Measurements from ENCODE around the gene GIPC2.

DNA sequence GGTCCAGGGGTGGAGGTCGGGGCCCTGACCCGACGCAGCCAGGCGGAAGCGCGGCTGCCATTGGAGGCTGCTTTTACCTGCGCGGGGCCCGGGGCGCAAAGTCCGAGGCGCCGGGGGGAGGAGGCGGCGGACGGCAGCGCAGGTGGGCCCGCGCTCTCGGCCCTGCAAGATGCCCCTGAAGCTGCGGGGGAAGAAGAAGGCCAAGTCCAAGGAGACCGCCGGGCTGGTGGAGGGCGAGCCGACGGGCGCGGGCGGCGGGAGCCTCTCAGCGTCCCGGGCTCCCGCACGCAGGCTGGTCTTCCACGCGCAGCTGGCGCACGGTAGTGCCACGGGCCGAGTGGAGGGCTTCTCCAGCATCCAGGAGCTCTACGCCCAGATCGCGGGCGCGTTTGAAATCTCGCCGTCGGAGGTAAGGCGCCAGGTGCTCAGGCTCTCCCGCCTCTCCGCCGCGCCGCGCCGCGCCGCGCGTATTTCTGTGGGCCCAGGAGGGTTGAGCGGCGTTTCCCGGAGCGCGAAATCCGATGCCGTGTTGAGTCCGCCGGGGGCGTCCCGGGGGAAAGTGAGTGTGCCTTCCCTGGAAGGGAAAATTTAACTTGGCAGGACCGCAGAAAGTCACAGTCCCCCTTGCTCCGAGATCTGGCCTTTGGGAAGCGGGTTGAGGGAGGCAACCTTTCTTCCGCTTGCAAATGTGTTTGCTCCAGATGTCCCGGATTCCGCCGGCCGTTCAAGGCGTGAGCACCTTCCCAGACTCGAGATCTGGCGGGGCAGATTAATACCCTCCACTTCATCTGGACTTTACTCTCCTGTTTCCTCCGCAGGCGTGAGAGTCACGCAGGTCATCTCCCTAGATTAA, at the start of gene GIPC2:
- TF ChIP-seq, protein P1, sequence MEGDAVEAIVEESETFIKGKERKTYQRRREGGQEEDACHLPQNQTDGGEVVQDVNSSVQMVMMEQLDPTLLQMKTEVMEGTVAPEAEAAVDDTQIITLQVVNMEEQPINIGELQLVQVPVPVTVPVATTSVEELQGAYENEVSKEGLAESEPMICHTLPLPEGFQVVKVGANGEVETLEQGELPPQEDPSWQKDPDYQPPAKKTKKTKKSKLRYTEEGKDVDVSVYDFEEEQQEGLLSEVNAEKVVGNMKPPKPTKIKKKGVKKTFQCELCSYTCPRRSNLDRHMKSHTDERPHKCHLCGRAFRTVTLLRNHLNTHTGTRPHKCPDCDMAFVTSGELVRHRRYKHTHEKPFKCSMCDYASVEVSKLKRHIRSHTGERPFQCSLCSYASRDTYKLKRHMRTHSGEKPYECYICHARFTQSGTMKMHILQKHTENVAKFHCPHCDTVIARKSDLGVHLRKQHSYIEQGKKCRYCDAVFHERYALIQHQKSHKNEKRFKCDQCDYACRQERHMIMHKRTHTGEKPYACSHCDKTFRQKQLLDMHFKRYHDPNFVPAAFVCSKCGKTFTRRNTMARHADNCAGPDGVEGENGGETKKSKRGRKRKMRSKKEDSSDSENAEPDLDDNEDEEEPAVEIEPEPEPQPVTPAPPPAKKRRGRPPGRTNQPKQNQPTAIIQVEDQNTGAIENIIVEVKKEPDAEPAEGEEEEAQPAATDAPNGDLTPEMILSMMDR (IDR thresholded peaks at IDR 0.05), result no peak
- TF ChIP-seq POLR2A (IDR thresholded peaks at IDR 0.05) (peak; percentile 68), POLR2AphosphoS5 (IDR thresholded peaks at IDR 0.05) (peak in 2 of 3 donors; percentile 64 to 75)
